Measurements from ENCODE around the gene PARVA. TPM values are rescaled to one million over a fixed set of nuclear protein-coding genes. Genes with fewer than 3 reads are reported as not detected.

PARVA gene
- total RNA-seq, 2 donors from 2014 or later, result 55.9 to 58.1 TPM

GRCh38 chr11:12382451-12382850, 5.1 kb downstream of the PARVA start:
- Histone ChIP-seq H3K27me3 (no peaks in the 10 kb centered on the region), H3K4me3 (no peak overlapping the region), H3K9me3 (no peaks in the 10 kb centered on the region), H3K27ac (peak overlapping the region in 1 of 2 donors; percentile 80), H3K36me3 (no peaks in the 10 kb centered on the region), H3K4me1 (peaks cover 0 to 61% of the 10 kb centered on the region in 2 donors)
- TF ChIP-seq CTCF (IDR thresholded peaks at IDR 0.05), result no peak
- no peak for DNase-seq (ENCODE audit: low spot score)

- no peak for TF ChIP-seq CTCF (IDR thresholded peaks at IDR 0.05)
- Histone ChIP-seq H3K27ac (peak overlapping the region in 1 of 2 donors; percentile 27), H3K4me1 (peaks cover 0 to 74% of the 10 kb centered on the region in 2 donors), H3K9me3 (no peaks in the 10 kb centered on the region), H3K4me3 (no peak overlapping the region), H3K27me3 (no peaks in the 10 kb centered on the region), H3K36me3 (no peaks in the 10 kb centered on the region)
- no peak for DNase-seq (ENCODE audit: low spot score)
These were observed 8.9 kb downstream of the PARVA start for GRCh38 chr11:12386309-12386708.

GRCh38 chr11:12386745-12387144, 9.4 kb downstream of the PARVA start:
- Histone ChIP-seq H3K4me1 (peaks cover 0 to 74% of the 10 kb centered on the region in 2 donors), H3K9me3 (no peaks in the 10 kb centered on the region), H3K36me3 (no peaks in the 10 kb centered on the region), H3K4me3 (no peak overlapping the region), H3K27ac (peak overlapping the region; percentile 4 to 27), H3K27me3 (no peaks in the 10 kb centered on the region)
- no peak for DNase-seq (ENCODE audit: low spot score)
- no peak for TF ChIP-seq CTCF (IDR thresholded peaks at IDR 0.05)

GRCh38 chr11:12388173-12388572, 10.8 kb downstream of the PARVA start:
- H3K27ac ChIP-seq, result peak overlapping the region; percentile 60 to 66
- H3K27me3 ChIP-seq, result no peaks in the 10 kb centered on the region
- TF ChIP-seq CTCF (IDR thresholded peaks at IDR 0.05), result no peak
- no peaks in the 10 kb centered on the region for H3K9me3 ChIP-seq
- H3K4me3 ChIP-seq, result no peak overlapping the region
- peaks cover 0 to 69% of the 10 kb centered on the region in 2 donors for H3K4me1 ChIP-seq
- DNase-seq (ENCODE audit: low spot score), result no peak
- no peaks in the 10 kb centered on the region for H3K36me3 ChIP-seq

- no peaks in the 10 kb centered on the region for H3K9me3 ChIP-seq
- no peak for DNase-seq (ENCODE audit: low spot score)
- TF ChIP-seq CTCF (IDR thresholded peaks at IDR 0.05), result no peak
- peak overlapping the region; percentile 24 to 60 for H3K27ac ChIP-seq
- H3K4me3 ChIP-seq, result no peak overlapping the region
- peaks cover 0 to 65% of the 10 kb centered on the region in 2 donors for H3K4me1 ChIP-seq
- no peaks in the 10 kb centered on the region for H3K27me3 ChIP-seq
- H3K36me3 ChIP-seq, result no peaks in the 10 kb centered on the region
These were observed 11.7 kb downstream of the PARVA start for GRCh38 chr11:12388939-12389670.

Measured in right atrium auricular region (tissue), 2 donors.